Kidney epithelial cell (primary cell): ENCODE data around the gene ASMTL. TPM values are rescaled to one million over a fixed set of nuclear protein-coding genes. Genes with fewer than 3 reads are reported as not detected.

Experiments used
- DNase-seq: peaks from one replicate; pipeline ENCODE4 v3.0.0-alpha.2; 2010; ENCODE audit warnings: low read depth
- H3K27me3 ChIP-seq: 2 replicates; pipeline ENCODE4 v1.6.0; 2011; ENCODE audit warnings: low read length; ENCODE audit not compliant: control insufficient read depth, insufficient read depth
- H3K36me3 ChIP-seq: 2 replicates; pipeline ENCODE4 v1.5.1; 2011; ENCODE audit warnings: low read length; ENCODE audit not compliant: control insufficient read depth, insufficient read depth
- H3K4me3 ChIP-seq: 2 replicates; pipeline ENCODE4 v1.5.1; 2011; ENCODE audit warnings: low read depth, mild to moderate bottlenecking, control low read depth, low read length
- CTCF ChIP-seq: IDR thresholded peaks from 2 replicates; pipeline ENCODE4 v1.5.1; 2011; ENCODE audit warnings: mild to moderate bottlenecking, moderate library complexity, low read length, control low read depth, inconsistent platforms; ENCODE audit not compliant: insufficient read depth, poor library complexity, severe bottlenecking
- total RNA-seq: library from RNA; depleted of rRNA; stranded (reverse); fragments of >200 nt; gene quantifications from 2 replicates; pipeline ENCODE4 v1.2.3, GENCODE V29; 2015

ASMTL gene
- total RNA-seq, 1 donor from 2014 or later = 15.9 TPM

- TF ChIP-seq CTCF = no peak
- Histone ChIP-seq H3K36me3 (no peaks in the 10 kb centered on the region), H3K27me3 (no peaks in the 10 kb centered on the region), H3K4me3 (no peak overlapping the region)
- no peak for DNase-seq
Observed at GRCh38 chrX:1488141-1488540, 35.4 kb upstream of the ASMTL start.

GRCh38 chrX:1487401-1487800, 34.7 kb upstream of the ASMTL start:
- H3K36me3 ChIP-seq = no peaks in the 10 kb centered on the region
- TF ChIP-seq CTCF = no peak
- H3K4me3 ChIP-seq = no peak overlapping the region
- no peak for DNase-seq
- H3K27me3 ChIP-seq = no peaks in the 10 kb centered on the region

- H3K4me3 ChIP-seq = no peak overlapping the region
- H3K36me3 ChIP-seq = no peaks in the 10 kb centered on the region
- TF ChIP-seq CTCF = no peak
- H3K27me3 ChIP-seq = no peaks in the 10 kb centered on the region
- no peak for DNase-seq
Observed at GRCh38 chrX:1486749-1487361, 34.1 kb upstream of the ASMTL start.

GRCh38 chrX:1486177-1486576, 33.5 kb upstream of the ASMTL start:
- no peak for DNase-seq
- Histone ChIP-seq H3K4me3 (no peak overlapping the region), H3K27me3 (no peaks in the 10 kb centered on the region), H3K36me3 (no peaks in the 10 kb centered on the region)
- TF ChIP-seq CTCF = no peak

GRCh38 chrX:1485033-1485432, 32.3 kb upstream of the ASMTL start:
- Histone ChIP-seq H3K36me3 (no peaks in the 10 kb centered on the region), H3K4me3 (no peak overlapping the region), H3K27me3 (no peaks in the 10 kb centered on the region)
- TF ChIP-seq CTCF = no peak
- no peak for DNase-seq

- Histone ChIP-seq H3K4me3 (no peak overlapping the region), H3K27me3 (no peaks in the 10 kb centered on the region), H3K36me3 (no peaks in the 10 kb centered on the region)
- DNase-seq = no peak
- TF ChIP-seq CTCF = no peak
Observed at GRCh38 chrX:1484638-1485019, 31.9 kb upstream of the ASMTL start.
